ENCODE data around the gene GABRA4. TPM values are rescaled to one million over a fixed set of nuclear protein-coding genes. Genes with fewer than 3 reads are reported as not detected.

GABRA4 gene
- total RNA-seq, 2 donors from 2014 or later, result 0.28 TPM; not detected in 1

GRCh38 chr4:46955601-46956000 lies 37.8 kb downstream of the GABRA4 start:
- no peaks in the 10 kb centered on the region for H3K27me3 ChIP-seq (replicated peaks; ENCODE audit: insufficient read depth)
- H3K36me3 ChIP-seq, result no peaks in the 10 kb centered on the region
- no peak for TF ChIP-seq POLR2AphosphoS5 (IDR thresholded peaks at IDR 0.05)
- TF ChIP-seq, protein P1, sequence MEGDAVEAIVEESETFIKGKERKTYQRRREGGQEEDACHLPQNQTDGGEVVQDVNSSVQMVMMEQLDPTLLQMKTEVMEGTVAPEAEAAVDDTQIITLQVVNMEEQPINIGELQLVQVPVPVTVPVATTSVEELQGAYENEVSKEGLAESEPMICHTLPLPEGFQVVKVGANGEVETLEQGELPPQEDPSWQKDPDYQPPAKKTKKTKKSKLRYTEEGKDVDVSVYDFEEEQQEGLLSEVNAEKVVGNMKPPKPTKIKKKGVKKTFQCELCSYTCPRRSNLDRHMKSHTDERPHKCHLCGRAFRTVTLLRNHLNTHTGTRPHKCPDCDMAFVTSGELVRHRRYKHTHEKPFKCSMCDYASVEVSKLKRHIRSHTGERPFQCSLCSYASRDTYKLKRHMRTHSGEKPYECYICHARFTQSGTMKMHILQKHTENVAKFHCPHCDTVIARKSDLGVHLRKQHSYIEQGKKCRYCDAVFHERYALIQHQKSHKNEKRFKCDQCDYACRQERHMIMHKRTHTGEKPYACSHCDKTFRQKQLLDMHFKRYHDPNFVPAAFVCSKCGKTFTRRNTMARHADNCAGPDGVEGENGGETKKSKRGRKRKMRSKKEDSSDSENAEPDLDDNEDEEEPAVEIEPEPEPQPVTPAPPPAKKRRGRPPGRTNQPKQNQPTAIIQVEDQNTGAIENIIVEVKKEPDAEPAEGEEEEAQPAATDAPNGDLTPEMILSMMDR (IDR thresholded peaks at IDR 0.05), result no peak
- TF ChIP-seq POLR2A (IDR thresholded peaks at IDR 0.05), result no peak
- no peak overlapping the region for H3K27ac ChIP-seq
- H3K4me1 ChIP-seq (replicated peaks), result no peaks in the 10 kb centered on the region
- intact Hi-C loops (cut with DNase I), result no loop called here
- no peak for DNase-seq (ENCODE audit: low spot score)
- no peaks in the 10 kb centered on the region for H3K9me3 ChIP-seq
- H3K4me3 ChIP-seq, result no peak overlapping the region

- DNase-seq (ENCODE audit: low spot score), result no peak
- no peaks in the 10 kb centered on the region for H3K4me1 ChIP-seq (replicated peaks)
- H3K9me3 ChIP-seq, result no peaks in the 10 kb centered on the region
- H3K36me3 ChIP-seq, result no peaks in the 10 kb centered on the region
- intact Hi-C loops (cut with DNase I), result no loop called here
- no peaks in the 10 kb centered on the region for H3K27me3 ChIP-seq (replicated peaks; ENCODE audit: insufficient read depth)
- TF ChIP-seq, protein P1 (IDR thresholded peaks at IDR 0.05), result no peak
- no peak for TF ChIP-seq POLR2AphosphoS5 (IDR thresholded peaks at IDR 0.05)
- no peak for TF ChIP-seq POLR2A (IDR thresholded peaks at IDR 0.05)
- no peak overlapping the region for H3K27ac ChIP-seq
- H3K4me3 ChIP-seq, result no peak overlapping the region
Observed at GRCh38 chr4:46954643-46955042, 38.7 kb downstream of the GABRA4 start.

DNA sequence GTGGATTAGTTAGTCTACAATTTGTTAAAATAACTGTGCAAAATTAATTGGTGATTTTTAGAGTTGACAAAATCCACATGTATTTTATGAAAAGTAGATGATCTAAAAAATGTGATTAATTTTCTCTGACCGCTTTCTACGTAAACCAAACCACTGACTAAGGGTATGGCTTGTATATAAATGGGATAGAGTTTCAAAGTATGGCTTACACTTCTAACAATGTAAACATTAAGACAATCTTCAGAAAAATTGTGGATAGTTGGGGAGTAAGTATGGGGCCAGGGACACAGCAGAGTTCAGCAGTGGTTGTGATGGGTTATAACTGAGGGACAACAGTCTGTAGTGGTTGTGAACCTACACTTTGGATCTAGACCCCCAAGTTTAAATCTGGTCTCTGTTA lies 39.8 kb downstream of the GABRA4 start:
- WGBS, result 72% methylated on average over 2 of the region's 2 CpGs
- no peak for TF ChIP-seq POLR2A (IDR thresholded peaks at IDR 0.05)
- no peak for TF ChIP-seq POLR2AphosphoS5 (IDR thresholded peaks at IDR 0.05)
- H3K27me3 ChIP-seq (replicated peaks; ENCODE audit: insufficient read depth), result no peaks in the 10 kb centered on the region
- DNase-seq (ENCODE audit: low spot score), result no peak
- intact Hi-C loops (cut with DNase I), result no loop called here
- no peak overlapping the region for H3K4me3 ChIP-seq
- H3K27ac ChIP-seq, result no peak overlapping the region
- H3K36me3 ChIP-seq, result no peaks in the 10 kb centered on the region
- no peaks in the 10 kb centered on the region for H3K9me3 ChIP-seq
- H3K4me1 ChIP-seq (replicated peaks), result no peaks in the 10 kb centered on the region

GRCh38 chr4:46952451-46952850 lies 40.9 kb downstream of the GABRA4 start:
- TF ChIP-seq, protein P1 (IDR thresholded peaks at IDR 0.05), result no peak
- TF ChIP-seq POLR2AphosphoS5 (IDR thresholded peaks at IDR 0.05) (no peak), POLR2A (IDR thresholded peaks at IDR 0.05) (no peak)
- intact Hi-C loops (cut with DNase I), result no loop called here
- Histone ChIP-seq H3K27ac (no peak overlapping the region), H3K4me3 (no peak overlapping the region), H3K4me1 (replicated peaks) (no peaks in the 10 kb centered on the region), H3K36me3 (no peaks in the 10 kb centered on the region), H3K9me3 (no peaks in the 10 kb centered on the region), H3K27me3 (replicated peaks; ENCODE audit: insufficient read depth) (no peaks in the 10 kb centered on the region)
- 82% methylated on average over 2 of the region's 2 CpGs for WGBS
- no peak for DNase-seq (ENCODE audit: low spot score)

DNA sequence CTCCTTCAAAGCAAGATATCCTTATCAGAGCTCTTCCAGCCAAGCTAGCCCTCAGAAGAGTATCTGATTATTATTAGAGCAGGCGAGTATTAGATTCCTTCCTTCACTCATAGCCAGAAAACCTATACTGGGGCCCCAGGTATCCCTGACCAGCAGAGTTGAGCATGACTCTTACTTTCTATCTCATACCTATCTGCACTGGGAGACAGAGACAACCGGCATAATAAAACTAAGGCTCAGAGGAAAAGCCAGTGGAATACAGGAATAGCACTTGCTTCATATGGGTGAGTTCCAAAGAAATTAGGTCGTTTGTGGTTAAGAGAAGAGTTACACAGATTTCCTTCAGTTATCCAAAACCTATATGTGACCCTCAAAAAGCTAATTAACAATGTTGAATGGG lies 42.6 kb downstream of the GABRA4 start:
- Histone ChIP-seq H3K4me3 (no peak overlapping the region), H3K36me3 (no peaks in the 10 kb centered on the region), H3K4me1 (replicated peaks) (no peaks in the 10 kb centered on the region), H3K27ac (no peak overlapping the region), H3K27me3 (replicated peaks; ENCODE audit: insufficient read depth) (no peaks in the 10 kb centered on the region), H3K9me3 (no peaks in the 10 kb centered on the region)
- WGBS, result 81% methylated on average over 3 of the region's 3 CpGs
- intact Hi-C loops (cut with DNase I), result no loop called here
- no peak for TF ChIP-seq POLR2AphosphoS5 (IDR thresholded peaks at IDR 0.05)
- TF ChIP-seq, protein P1 (IDR thresholded peaks at IDR 0.05), result no peak
- no peak for TF ChIP-seq POLR2A (IDR thresholded peaks at IDR 0.05)
- no peak for DNase-seq (ENCODE audit: low spot score)
